ENCODE results near the gene JAK3. TPM values are rescaled to one million over a fixed set of nuclear protein-coding genes. Genes with fewer than 3 reads are reported as not detected.
A peak's percentile ranks its signal among the peaks of the same experiment; 100 is the strongest.

JAK3 gene
- total and polyA plus RNA-seq, 2 of the 8 experiments (the other 6 are each of a cell fraction or from before 2014, with no cell fraction given), result 4.0 to 4.7 TPM

DNA sequence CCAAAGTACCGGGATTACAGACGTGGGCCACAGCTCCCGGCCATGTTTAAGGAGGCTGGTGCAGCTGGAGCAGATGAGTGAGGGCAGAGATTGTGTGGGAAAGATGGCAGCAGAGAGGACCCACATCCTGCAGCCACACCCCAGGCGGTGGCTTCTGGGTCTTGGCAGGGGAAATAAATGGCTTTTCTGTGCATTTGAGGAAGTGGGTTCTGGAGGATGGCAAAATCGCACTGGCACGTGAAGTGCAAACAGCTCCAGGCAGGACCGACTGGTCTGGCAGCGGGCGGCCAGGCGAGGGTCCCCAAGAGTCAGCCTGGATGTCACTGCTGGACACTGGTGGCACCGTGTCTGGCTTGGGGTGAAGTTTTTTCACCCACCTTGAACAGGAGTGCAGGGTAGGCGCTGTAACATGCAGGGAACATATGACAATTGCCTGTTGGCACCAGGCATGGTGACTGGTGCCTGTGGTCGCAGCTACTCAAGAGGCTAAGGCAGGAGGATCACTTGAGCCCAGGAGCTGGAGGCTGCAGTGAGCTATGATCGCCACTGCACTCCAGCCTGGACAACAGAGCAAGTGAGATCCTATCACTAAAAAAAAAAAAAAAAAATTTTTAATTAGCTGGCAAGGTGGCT is 44.4 kb downstream of the JAK3 start:
- DNase-seq (ENCODE audit: low read depth in 1 of 2, low spot score in 2 of 2) (no peak), FAIRE-seq (no peak)
- H4K91ac ChIP-seq (replicated peaks; ENCODE audit: insufficient read length, low read length), result peak overlapping the region; percentile 74
- H2AFZ ChIP-seq (ENCODE audit: low read length), result no peak overlapping the region
- no peak overlapping the region for H2BK20ac ChIP-seq (ENCODE audit: low read length)
- H3K79me2 ChIP-seq (ENCODE audit: control insufficient read depth in 1 of 2, insufficient read depth in 2 of 2, low read length in 2 of 2), result no peaks in the 10 kb centered on the region
- H3K56ac ChIP-seq (replicated peaks; ENCODE audit: insufficient read length, low read depth, low read length), result no peak overlapping the region
- peaks cover 2% of the 10 kb centered on the region; the same call in 1 of the 2 replicates for H3K23me2 ChIP-seq (ENCODE audit: low read depth, low read length)
- no peak overlapping the region for H3K23ac ChIP-seq (ENCODE audit: insufficient read length)
- no peak overlapping the region for H3K18ac ChIP-seq (ENCODE audit: extremely low read depth, low read length)
- H3K4me2 ChIP-seq (ENCODE audit: insufficient read depth in 1 of 2, low read depth in 2 of 2, low read length in 2 of 2), result no peak overlapping the region
- no peaks in the 10 kb centered on the region for H3K36me3 ChIP-seq (ENCODE audit: control insufficient read depth in 2 of 4, insufficient read depth in 4 of 4, low read length in 3 of 4)
- H2BK15ac ChIP-seq (ENCODE audit: low read length), result no peak overlapping the region
- WGBS, 2 experiments (ENCODE audit: extremely low coverage in 1 of 2, insufficient coverage in 1 of 2, insufficient read length in 1 of 2, insufficient replicate concordance in 2 of 2, low coverage in 1 of 2, low lambda C conversion rate in 2 of 2, missing lambda C conversion rate in 1 of 2), result 85% methylated on average over 14 of the region's 14 CpGs; no CpG with 5 or more reads in 1 of the 2 experiments
- H4K5ac ChIP-seq (ENCODE audit: insufficient read length, low read depth, low read length), result no peak overlapping the region
- no peak overlapping the region for H2BK5ac ChIP-seq (ENCODE audit: low read depth, low read length)
- no peaks in the 10 kb centered on the region for H3K9me3 ChIP-seq (ENCODE audit: insufficient read depth in 2 of 2, low read depth in 1 of 2, low read length in 1 of 2)
- ChIA-PET CTCF (ENCODE audit: partially characterized antibody) (interaction anchor here (0.6 to 1.5 kb wide), 9 partner anchors 9 to 1467 kb away, joined by 3 to 5 read pairs (median 3); no protein-coding TSS in a partner anchor), POLR2A (ENCODE audit: partially characterized antibody) (interaction anchor here (0.6 to 1.4 kb wide), 5 partner anchors 10 to 200 kb away, joined by 3 to 4 read pairs (median 3); partner anchors contain the start of gene RPL18A)
- no peak overlapping the region for H3K4ac ChIP-seq (replicated peaks; ENCODE audit: insufficient read length, low read depth, low read length)
- no peak overlapping the region for H3K14ac ChIP-seq (ENCODE audit: insufficient read length)
- H3K4me1 ChIP-seq (replicated peaks in 1 of 4; ENCODE audit: control insufficient read depth in 3 of 4, insufficient read depth in 4 of 4, low read length in 3 of 4), result no peaks in the 10 kb centered on the region
- no peak overlapping the region for H2AK5ac ChIP-seq (ENCODE audit: low read depth, low read length)
- H2BK12ac ChIP-seq (ENCODE audit: low read depth, low read length), result no peak overlapping the region
- no peak overlapping the region for H3K9ac ChIP-seq (replicated peaks in 1 of 4; ENCODE audit: extremely low read depth in 1 of 4, low read depth in 3 of 4, low read length in 3 of 4)
- no peak overlapping the region for H3K4me3 ChIP-seq (ENCODE audit: extremely low read depth in 1 of 4, insufficient read depth in 2 of 4, low read depth in 3 of 4, low read length in 4 of 4)
- H2BK120ac ChIP-seq (replicated peaks; ENCODE audit: low read depth, low read length), result no peak overlapping the region
- H3K79me1 ChIP-seq (ENCODE audit: low read depth, low read length), result no peaks in the 10 kb centered on the region
- H4K20me1 ChIP-seq (replicated peaks in 1 of 2; ENCODE audit: control insufficient read depth in 1 of 2, insufficient read depth in 2 of 2, low read length in 2 of 2), result no peaks in the 10 kb centered on the region
- no peak overlapping the region for H4K8ac ChIP-seq (ENCODE audit: extremely low read depth, insufficient read depth, low read length)
- H3K27ac ChIP-seq (ENCODE audit: low read depth, low read length), result no peak overlapping the region
- no peaks in the 10 kb centered on the region; a peak in 1 of 7 replicates for H3K27me3 ChIP-seq (replicated peaks in 1 of 4; ENCODE audit: control insufficient read depth in 3 of 4, extremely low read depth in 1 of 4, insufficient read depth in 3 of 4, low read length in 3 of 4)
- no peak for TF ChIP-seq KDM1A (IDR thresholded peaks at IDR 0.05; ENCODE audit: borderline replicate concordance, low read length)
- TF ChIP-seq CTBP2 (IDR thresholded peaks at IDR 0.05; ENCODE audit: borderline replicate concordance, insufficient read depth, insufficient read length, low read length), result no peak
- no peak for TF ChIP-seq CHD2 (IDR thresholded peaks at IDR 0.05; ENCODE audit: low read length)
- no peak for TF ChIP-seq SIX5 (IDR thresholded peaks at IDR 0.05; ENCODE audit: low read depth, low read length)
- TF ChIP-seq BACH1 (IDR thresholded peaks at IDR 0.05; ENCODE audit: low read length), result no peak
- no peak for TF ChIP-seq HDAC2 (IDR thresholded peaks at IDR 0.05; ENCODE audit: borderline replicate concordance in 1 of 2, low read depth in 2 of 2, low read length in 2 of 2)
- no peak for TF ChIP-seq POU5F1 (IDR thresholded peaks at IDR 0.05; ENCODE audit: low read depth, low read length)
- no peak for TF ChIP-seq SUZ12 (IDR thresholded peaks at IDR 0.05; ENCODE audit: low read length)
- no peak for TF ChIP-seq CHD1 (IDR thresholded peaks at IDR 0.05; ENCODE audit: low read depth, low read length)
- no peak for TF ChIP-seq RFX5 (IDR thresholded peaks at IDR 0.05; ENCODE audit: borderline replicate concordance, low read depth, low read length)
- TF ChIP-seq NANOG (IDR thresholded peaks at IDR 0.05; ENCODE audit: insufficient read depth, low read depth, low read length, poor library complexity, severe bottlenecking), result no peak
- no peak for TF ChIP-seq NRF1 (IDR thresholded peaks at IDR 0.05; ENCODE audit: low read depth, low read length)
- TF ChIP-seq SP1 (IDR thresholded peaks at IDR 0.05; ENCODE audit: low read depth, low read length), result no peak
- no peak for TF ChIP-seq HDAC6 (IDR thresholded peaks at IDR 0.05; ENCODE audit: low read depth, low read length)

Measured in H1 (cell line).